ENCODE results near the gene GSTO2. TPM values are rescaled to one million over a fixed set of nuclear protein-coding genes. Genes with fewer than 3 reads are reported as not detected.

GSTO2 gene
- total and polyA plus RNA-seq, 2 of the 4 experiments (the other 2 are of a cell fraction): 1.4 to 2.3 TPM

DNA sequence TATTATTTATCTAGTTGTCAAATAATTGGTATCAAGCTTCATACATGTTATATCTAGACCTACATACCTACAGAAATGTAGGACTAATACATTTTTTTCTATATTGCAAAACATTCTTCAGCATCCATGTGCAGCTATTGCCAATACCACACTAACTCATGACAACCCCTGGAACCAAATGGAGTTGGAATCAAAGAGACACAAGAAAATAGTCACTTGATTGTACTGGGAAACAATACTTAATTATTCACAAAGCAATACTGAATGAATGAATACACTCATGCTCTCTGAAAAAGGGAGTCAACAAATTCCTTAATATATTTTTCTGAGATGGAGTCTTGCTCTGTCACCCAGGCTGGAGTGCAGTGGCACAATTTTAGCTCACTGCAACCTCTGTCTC, 26.4 kb upstream of the GSTO2 start:
- intact Hi-C loops (cut with micrococcal nuclease): no loop called here
- Histone ChIP-seq H3K56ac (ENCODE audit: extremely low read depth, insufficient read depth, low read length) (no peak overlapping the region), H4K8ac (ENCODE audit: low read depth in 2 of 2, low read length in 2 of 2) (no peak overlapping the region), H3K27ac (ENCODE audit: insufficient read depth, low read length) (no peak overlapping the region), H2BK15ac (ENCODE audit: low read depth, low read length) (no peak overlapping the region), H3K36me3 (ENCODE audit: control insufficient read depth, insufficient read depth, low read length) (no peaks in the 10 kb centered on the region), H3K9me3 (ENCODE audit: control insufficient read depth, insufficient read depth, low read length) (no peaks in the 10 kb centered on the region; the same call in 1 of the 2 replicates), H3K27me3 (ENCODE audit: control insufficient read depth, insufficient read depth, low read length) (peaks cover 14% of the 10 kb centered on the region), H4K91ac (ENCODE audit: insufficient read depth, low read depth, low read length) (no peak overlapping the region), H3K18ac (ENCODE audit: low read depth, low read length) (no peak overlapping the region), H4K5ac (ENCODE audit: low read depth, low read length) (no peak overlapping the region), H3K14ac (replicated peaks; ENCODE audit: low read depth, low read length) (no peak overlapping the region), H2BK20ac (ENCODE audit: low read depth, low read length) (no peak overlapping the region), H2BK5ac (ENCODE audit: low read depth, low read length, poor library complexity, severe bottlenecking) (no peak overlapping the region), H3K4ac (ENCODE audit: low read depth, low read length) (no peak overlapping the region), H3K9ac (ENCODE audit: low read depth, low read length) (no peak overlapping the region), H2AK5ac (ENCODE audit: low read depth, low read length) (no peak overlapping the region), H2BK120ac (ENCODE audit: low read depth, low read length) (no peak overlapping the region), H3K23ac (ENCODE audit: low read depth, low read length) (no peak overlapping the region), H2AK9ac (replicated peaks; ENCODE audit: low read depth, low read length, poor library complexity) (no peak overlapping the region), H3K4me3 (ENCODE audit: insufficient read depth, low read depth, low read length) (no peak overlapping the region), H3K79me1 (ENCODE audit: low read depth in 1 of 2, low read length in 2 of 2) (no peaks in the 10 kb centered on the region), H4K20me1 (ENCODE audit: insufficient read depth, low read length) (no peaks in the 10 kb centered on the region), H3K9me1 (ENCODE audit: insufficient read depth, low read length) (no peaks in the 10 kb centered on the region), H2AFZ (replicated peaks; ENCODE audit: low read length, poor library complexity) (no peak overlapping the region), H3K4me2 (ENCODE audit: low read depth, low read length) (no peak overlapping the region), H3K4me1 (ENCODE audit: control insufficient read depth, insufficient read depth, low read length) (no peaks in the 10 kb centered on the region)
- no TSS peak for BruUV-seq (replicated peaks)
- DNase-seq (no peak), ATAC-seq (ENCODE audit: low read depth) (no peak)
- POLR2A ChIA-PET (ENCODE audit: unreplicated experiment): no interaction called here
- CTCF ChIA-PET: no interaction called here
- in situ Hi-C loops (cut with MboI; ENCODE audit: low sequenced_read_pairs): no loop called here
- dilution Hi-C loops (cut with HindIII; ENCODE audit: low sequenced_read_pairs, unreplicated experiment): no loop called here
- TF ChIP-seq MAFK (IDR thresholded peaks at IDR 0.05; ENCODE audit: low read depth, low read length) (no peak), POLR2A (IDR thresholded peaks at IDR 0.05; ENCODE audit: low read depth, low read length) (no peak), FOS (IDR thresholded peaks at IDR 0.05; ENCODE audit: low read depth, low read length) (no peak), RCOR1 (IDR thresholded peaks at IDR 0.05; ENCODE audit: insufficient replicate concordance, low read length) (no peak), RFX5 (IDR thresholded peaks at IDR 0.05; ENCODE audit: low read depth, low read length) (no peak), RAD21 (IDR thresholded peaks at IDR 0.05; ENCODE audit: low read length) (no peak), BHLHE40 (IDR thresholded peaks at IDR 0.05; ENCODE audit: low read depth, low read length) (no peak), CHD1 (IDR thresholded peaks at IDR 0.05; ENCODE audit: low read depth, low read length) (no peak), CEBPB (IDR thresholded peaks at IDR 0.05; ENCODE audit: low read depth, low read length) (no peak)
- TF ChIP-seq, protein P1, sequence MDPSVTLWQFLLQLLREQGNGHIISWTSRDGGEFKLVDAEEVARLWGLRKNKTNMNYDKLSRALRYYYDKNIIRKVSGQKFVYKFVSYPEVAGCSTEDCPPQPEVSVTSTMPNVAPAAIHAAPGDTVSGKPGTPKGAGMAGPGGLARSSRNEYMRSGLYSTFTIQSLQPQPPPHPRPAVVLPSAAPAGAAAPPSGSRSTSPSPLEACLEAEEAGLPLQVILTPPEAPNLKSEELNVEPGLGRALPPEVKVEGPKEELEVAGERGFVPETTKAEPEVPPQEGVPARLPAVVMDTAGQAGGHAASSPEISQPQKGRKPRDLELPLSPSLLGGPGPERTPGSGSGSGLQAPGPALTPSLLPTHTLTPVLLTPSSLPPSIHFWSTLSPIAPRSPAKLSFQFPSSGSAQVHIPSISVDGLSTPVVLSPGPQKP (IDR thresholded peaks at IDR 0.05; ENCODE audit: borderline replicate concordance, low read depth, low read length): no peak
- TF ChIP-seq, protein P2, sequence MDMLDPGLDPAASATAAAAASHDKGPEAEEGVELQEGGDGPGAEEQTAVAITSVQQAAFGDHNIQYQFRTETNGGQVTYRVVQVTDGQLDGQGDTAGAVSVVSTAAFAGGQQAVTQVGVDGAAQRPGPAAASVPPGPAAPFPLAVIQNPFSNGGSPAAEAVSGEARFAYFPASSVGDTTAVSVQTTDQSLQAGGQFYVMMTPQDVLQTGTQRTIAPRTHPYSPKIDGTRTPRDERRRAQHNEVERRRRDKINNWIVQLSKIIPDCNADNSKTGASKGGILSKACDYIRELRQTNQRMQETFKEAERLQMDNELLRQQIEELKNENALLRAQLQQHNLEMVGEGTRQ (IDR thresholded peaks at IDR 0.05; ENCODE audit: low read depth, low read length): no peak

Measured in IMR-90 (cell line).